GM08714 (cell line): ENCODE data around the gene MS4A10.
"Not testable (repeated sequence)": the region's sequence is repeated elsewhere in the genome, so short reads cannot be mapped to it uniquely, and the experiment has no call there.

Source experiments
- H3K4me3 ChIP-seq: fragments of 200-500 bp; sonication (Bioruptor generic); 2 replicates; pipeline ENCODE4 v1.5.1; 2014; ENCODE audit warnings: mild to moderate bottlenecking, low read length, inconsistent platforms
- ZNF274 ChIP-seq: IDR thresholded peaks from 2 replicates; pipeline ENCODE4 v1.6.1; 2012; ENCODE audit warnings: mild to moderate bottlenecking, low read depth, low read length

The MS4A10 gene

GRCh38 chr11:60816590-60817157 is 31.5 kb downstream of the MS4A10 start:
- TF ChIP-seq ZNF274: no peak
- H3K4me3 ChIP-seq: no peak overlapping the region

- no peak for TF ChIP-seq ZNF274
Observed at GRCh38 chr11:60818057-60818456, 32.9 kb downstream of the MS4A10 start.

GRCh38 chr11:60821827-60822599 is 36.9 kb downstream of the MS4A10 start:
- no peak overlapping the region for H3K4me3 ChIP-seq
- no peak for TF ChIP-seq ZNF274

More at GRCh38 chr11:60818057-60818456, 32.9 kb downstream of the MS4A10 start:
- no peak overlapping the region for H3K4me3 ChIP-seq

GRCh38 chr11:60823745-60824306 is 38.7 kb downstream of the MS4A10 start:
- not testable (repeated sequence) for H3K4me3 ChIP-seq

- no peak for TF ChIP-seq ZNF274
- no peak overlapping the region for H3K4me3 ChIP-seq
Observed at GRCh38 chr11:60825118-60825517, 40.0 kb downstream of the MS4A10 start.

GRCh38 chr11:60825790-60826189 is 40.7 kb downstream of the MS4A10 start:
- no peak for TF ChIP-seq ZNF274

GRCh38 chr11:60830478-60831142 is 45.5 kb downstream of the MS4A10 start:
- no peak overlapping the region for H3K4me3 ChIP-seq
- no peak for TF ChIP-seq ZNF274

More at GRCh38 chr11:60825790-60826189, 40.7 kb downstream of the MS4A10 start:
- no peak overlapping the region for H3K4me3 ChIP-seq

GRCh38 chr11:60831143-60831500 is 46.0 kb downstream of the MS4A10 start:
- TF ChIP-seq ZNF274: no peak
- no peak overlapping the region for H3K4me3 ChIP-seq

- TF ChIP-seq ZNF274: no peak
- no peak overlapping the region for H3K4me3 ChIP-seq
Observed at GRCh38 chr11:60831501-60832079, 46.5 kb downstream of the MS4A10 start.

GRCh38 chr11:60834742-60835533 is 49.8 kb downstream of the MS4A10 start:
- TF ChIP-seq ZNF274: no peak
- H3K4me3 ChIP-seq: no peak overlapping the region

- no peak overlapping the region for H3K4me3 ChIP-seq
- TF ChIP-seq ZNF274: no peak
Observed at GRCh38 chr11:60835534-60835846, 50.4 kb downstream of the MS4A10 start.

GRCh38 chr11:60836866-60837515 is 51.9 kb downstream of the MS4A10 start:
- H3K4me3 ChIP-seq: no peak overlapping the region
- TF ChIP-seq ZNF274: no peak

GRCh38 chr11:60838132-60838531 is 53.0 kb downstream of the MS4A10 start:
- TF ChIP-seq ZNF274: no peak
- no peak overlapping the region for H3K4me3 ChIP-seq
